ENCODE data around the gene LINS1.

Gene LINS1

GRCh38 chr15:100529556-100529955 lies 72.4 kb downstream of the LINS1 start:
- no peak for DNase-seq (ENCODE audit: extremely low spot score)
- ChIA-PET CTCF (interaction anchor here (0.7 kb wide), 1 partner anchor 43 kb away, joined by 4 read pairs; no protein-coding TSS in a partner anchor), POLR2A (no interaction called here)
- TF ChIP-seq HDGF (IDR thresholded peaks at IDR 0.05; ENCODE audit: borderline replicate concordance) (no peak), FOXM1 (IDR thresholded peaks at IDR 0.05; ENCODE audit: borderline replicate concordance) (no peak), PKNOX1 (IDR thresholded peaks at IDR 0.05) (no peak), CTBP1 (IDR thresholded peaks at IDR 0.05; ENCODE audit: borderline replicate concordance) (no peak), TARDBP (IDR thresholded peaks at IDR 0.05) (no peak), ARNT (IDR thresholded peaks at IDR 0.05) (no peak), LEF1 (IDR thresholded peaks at IDR 0.05; ENCODE audit: borderline replicate concordance) (no peak), SUZ12 (IDR thresholded peaks at IDR 0.05) (no peak), ELF4 (IDR thresholded peaks at IDR 0.05) (no peak), SP1 (IDR thresholded peaks at IDR 0.05) (no peak), ZNF384 (IDR thresholded peaks at IDR 0.05) (no peak), NFRKB (IDR thresholded peaks at IDR 0.05) (no peak), FOXA1 (IDR thresholded peaks at IDR 0.05) (no peak), L3MBTL2 (conservative IDR thresholded peaks at IDR 0.05) (no peak)

- TF ChIP-seq CTBP1 (IDR thresholded peaks at IDR 0.05; ENCODE audit: borderline replicate concordance) (no peak), SUZ12 (IDR thresholded peaks at IDR 0.05) (no peak), LEF1 (IDR thresholded peaks at IDR 0.05; ENCODE audit: borderline replicate concordance) (no peak), PKNOX1 (IDR thresholded peaks at IDR 0.05) (no peak), ZNF384 (IDR thresholded peaks at IDR 0.05) (no peak), ARNT (IDR thresholded peaks at IDR 0.05) (no peak), FOXM1 (IDR thresholded peaks at IDR 0.05; ENCODE audit: borderline replicate concordance) (no peak), TARDBP (IDR thresholded peaks at IDR 0.05) (no peak), HDGF (IDR thresholded peaks at IDR 0.05; ENCODE audit: borderline replicate concordance) (no peak)
- CTCF ChIA-PET: no interaction called here
- POLR2A ChIA-PET: no interaction called here
- no peak for DNase-seq (ENCODE audit: extremely low spot score)
These were observed 73.1 kb downstream of the LINS1 start, which contains the start of gene CERS3 for GRCh38 chr15:100528833-100529428. Gene CERS3, minus strand, starts transcription at chr15:100528950. Its CDS starts 27,101 bp downstream, at chr15:100501849.

- CTCF ChIA-PET: no interaction called here
- POLR2A ChIA-PET: no interaction called here
- TF ChIP-seq TARDBP (IDR thresholded peaks at IDR 0.05) (no peak), L3MBTL2 (conservative IDR thresholded peaks at IDR 0.05) (no peak), CTBP1 (IDR thresholded peaks at IDR 0.05; ENCODE audit: borderline replicate concordance) (no peak), BHLHE40 (IDR thresholded peaks at IDR 0.05; ENCODE audit: borderline replicate concordance) (no peak), ARNT (IDR thresholded peaks at IDR 0.05) (no peak), PKNOX1 (IDR thresholded peaks at IDR 0.05) (no peak), SP1 (IDR thresholded peaks at IDR 0.05) (no peak), NFRKB (IDR thresholded peaks at IDR 0.05) (no peak), FOXK2 (IDR thresholded peaks at IDR 0.05) (no peak), HDGF (IDR thresholded peaks at IDR 0.05; ENCODE audit: borderline replicate concordance) (no peak), ZNF384 (IDR thresholded peaks at IDR 0.05) (no peak), LEF1 (IDR thresholded peaks at IDR 0.05; ENCODE audit: borderline replicate concordance) (no peak), SUZ12 (IDR thresholded peaks at IDR 0.05) (no peak), ELF4 (IDR thresholded peaks at IDR 0.05) (no peak), FOXM1 (IDR thresholded peaks at IDR 0.05; ENCODE audit: borderline replicate concordance) (no peak), FOXA1 (IDR thresholded peaks at IDR 0.05) (no peak)
- DNase-seq (ENCODE audit: extremely low spot score): no peak
These were observed 75.9 kb downstream of the LINS1 start for GRCh38 chr15:100526027-100526481.

- DNase-seq (ENCODE audit: extremely low spot score): no peak
- CTCF ChIA-PET: no interaction called here
- POLR2A ChIA-PET: no interaction called here
- TF ChIP-seq FOXK2 (IDR thresholded peaks at IDR 0.05) (no peak), HDGF (IDR thresholded peaks at IDR 0.05; ENCODE audit: borderline replicate concordance) (no peak)
These were observed 76.5 kb downstream of the LINS1 start for GRCh38 chr15:100525436-100525835.

- DNase-seq (ENCODE audit: extremely low spot score): no peak
- no peak for TF ChIP-seq FOXK2 (IDR thresholded peaks at IDR 0.05)
- TF ChIP-seq HDGF (IDR thresholded peaks at IDR 0.05; ENCODE audit: borderline replicate concordance): no peak
- no peak for TF ChIP-seq NFRKB (IDR thresholded peaks at IDR 0.05)
- TF ChIP-seq LEF1 (IDR thresholded peaks at IDR 0.05; ENCODE audit: borderline replicate concordance): no peak
- no peak for TF ChIP-seq L3MBTL2 (conservative IDR thresholded peaks at IDR 0.05)
- TF ChIP-seq TARDBP (IDR thresholded peaks at IDR 0.05): no peak
- POLR2A ChIA-PET: no interaction called here
- CTCF ChIA-PET: no interaction called here
These were observed 77.7 kb downstream of the LINS1 start for GRCh38 chr15:100524326-100524725.

- ChIA-PET POLR2A (no interaction called here), CTCF (no interaction called here)
- TF ChIP-seq SUZ12 (IDR thresholded peaks at IDR 0.05): no peak
- no peak for TF ChIP-seq ARNT (IDR thresholded peaks at IDR 0.05)
- no peak for TF ChIP-seq NFRKB (IDR thresholded peaks at IDR 0.05)
- no peak for TF ChIP-seq FOXK2 (IDR thresholded peaks at IDR 0.05)
- no peak for TF ChIP-seq SP1 (IDR thresholded peaks at IDR 0.05)
- TF ChIP-seq FOXA1 (IDR thresholded peaks at IDR 0.05): no peak
- TF ChIP-seq L3MBTL2 (conservative IDR thresholded peaks at IDR 0.05): no peak
- TF ChIP-seq ZNF384 (IDR thresholded peaks at IDR 0.05): no peak
- TF ChIP-seq TARDBP (IDR thresholded peaks at IDR 0.05): no peak
- no peak for TF ChIP-seq ELF4 (IDR thresholded peaks at IDR 0.05)
- TF ChIP-seq PKNOX1 (IDR thresholded peaks at IDR 0.05): no peak
- no peak for TF ChIP-seq HDGF (IDR thresholded peaks at IDR 0.05; ENCODE audit: borderline replicate concordance)
- TF ChIP-seq CTBP1 (IDR thresholded peaks at IDR 0.05; ENCODE audit: borderline replicate concordance): no peak
- no peak for TF ChIP-seq LEF1 (IDR thresholded peaks at IDR 0.05; ENCODE audit: borderline replicate concordance)
- TF ChIP-seq FOXM1 (IDR thresholded peaks at IDR 0.05; ENCODE audit: borderline replicate concordance): no peak
- no peak for TF ChIP-seq BHLHE40 (IDR thresholded peaks at IDR 0.05; ENCODE audit: borderline replicate concordance)
- no peak for DNase-seq (ENCODE audit: extremely low spot score)
These were observed 80.1 kb downstream of the LINS1 start for GRCh38 chr15:100521907-100522306.
